ENCODE data around the gene RC3H2.

GRCh38 chr9:122929796-122930354 is 24.7 kb upstream of the RC3H2 start:
- TF ChIP-seq POLR2A (IDR thresholded peaks at IDR 0.05) (no peak), POLR2AphosphoS5 (IDR thresholded peaks at IDR 0.05) (no peak)
- TF ChIP-seq, protein P1, sequence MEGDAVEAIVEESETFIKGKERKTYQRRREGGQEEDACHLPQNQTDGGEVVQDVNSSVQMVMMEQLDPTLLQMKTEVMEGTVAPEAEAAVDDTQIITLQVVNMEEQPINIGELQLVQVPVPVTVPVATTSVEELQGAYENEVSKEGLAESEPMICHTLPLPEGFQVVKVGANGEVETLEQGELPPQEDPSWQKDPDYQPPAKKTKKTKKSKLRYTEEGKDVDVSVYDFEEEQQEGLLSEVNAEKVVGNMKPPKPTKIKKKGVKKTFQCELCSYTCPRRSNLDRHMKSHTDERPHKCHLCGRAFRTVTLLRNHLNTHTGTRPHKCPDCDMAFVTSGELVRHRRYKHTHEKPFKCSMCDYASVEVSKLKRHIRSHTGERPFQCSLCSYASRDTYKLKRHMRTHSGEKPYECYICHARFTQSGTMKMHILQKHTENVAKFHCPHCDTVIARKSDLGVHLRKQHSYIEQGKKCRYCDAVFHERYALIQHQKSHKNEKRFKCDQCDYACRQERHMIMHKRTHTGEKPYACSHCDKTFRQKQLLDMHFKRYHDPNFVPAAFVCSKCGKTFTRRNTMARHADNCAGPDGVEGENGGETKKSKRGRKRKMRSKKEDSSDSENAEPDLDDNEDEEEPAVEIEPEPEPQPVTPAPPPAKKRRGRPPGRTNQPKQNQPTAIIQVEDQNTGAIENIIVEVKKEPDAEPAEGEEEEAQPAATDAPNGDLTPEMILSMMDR (IDR thresholded peaks at IDR 0.05), result no peak

Data from sigmoid colon (tissue), 4 donors.